ENCODE data around the gene UBA5.

Gene UBA5

GRCh38 chr3:132657869-132658747 lies 2.0 kb upstream of the UBA5 start:
- H3K4me3 ChIP-seq (ENCODE audit: control insufficient read depth in 1 of 7, extremely low read depth in 1 of 7, insufficient read depth in 4 of 7, low read depth in 2 of 7, low read length in 6 of 7) = peak overlapping the region in 2 of 7 experiments; percentile 83 to 92
- H3K4me1 ChIP-seq (ENCODE audit: control extremely low read depth in 1 of 4, control insufficient read depth in 4 of 4, insufficient read depth in 4 of 4, low read length in 3 of 4) = peaks cover 3 to 28% (median 16%) of the 10 kb centered on the region in 4 experiments
- ChIA-PET CTCF (interaction anchor here (0.6 to 2.2 kb wide), 11 partner anchors 12 to 1660 kb away, joined by 3 to 11 read pairs (median 4); no protein-coding TSS in a partner anchor), POLR2A (interaction anchor here (0.7 kb wide), 1 partner anchor 9 kb away, joined by 4 read pairs; no protein-coding TSS in a partner anchor)
- H3K36me3 ChIP-seq (ENCODE audit: control insufficient read depth in 4 of 4, insufficient read depth in 4 of 4, low read length in 3 of 4) = peaks cover 0 to 1% (median 0%) of the 10 kb centered on the region in 4 experiments
- no peaks in the 10 kb centered on the region for H3K9me3 ChIP-seq (ENCODE audit: control extremely low read depth in 1 of 5, control insufficient read depth in 4 of 5, insufficient read depth in 2 of 5, low read depth in 1 of 5, low read length in 4 of 5)
- no peak for DNase-seq
- 86% methylated on average over 2 of the region's 8 CpGs for WGBS (ENCODE audit: insufficient coverage)
- H3K27me3 ChIP-seq (replicated peaks in 2 of 5; ENCODE audit: control insufficient read depth in 4 of 5, insufficient read depth in 5 of 5, low read length in 4 of 5) = no peaks in the 10 kb centered on the region
- H3K27ac ChIP-seq (ENCODE audit: insufficient read depth in 1 of 2, low read depth in 1 of 2, low read length in 2 of 2, poor library complexity in 1 of 2, severe bottlenecking in 2 of 2) = no peak overlapping the region

DNA sequence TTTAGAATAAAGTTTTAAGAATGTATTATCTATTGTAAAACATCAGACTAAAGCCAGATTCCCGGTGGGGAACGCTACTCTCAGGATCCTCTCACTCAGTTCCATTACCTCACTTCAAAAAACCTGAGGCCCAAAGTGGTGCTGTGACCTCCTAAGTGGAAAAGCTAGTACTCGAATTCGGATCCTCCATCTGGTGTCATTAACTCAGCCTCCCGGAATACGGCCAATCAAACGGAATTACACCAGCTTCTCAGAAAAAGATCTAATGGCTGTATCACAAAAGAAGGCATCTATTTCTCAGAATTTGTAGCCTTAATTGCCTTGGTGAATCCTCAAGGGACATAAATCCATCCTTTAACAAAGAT lies 1.1 kb upstream of the UBA5 start:
- no peak for DNase-seq
- Histone ChIP-seq H3K4me3 (ENCODE audit: control insufficient read depth in 1 of 7, extremely low read depth in 1 of 7, insufficient read depth in 4 of 7, low read depth in 2 of 7, low read length in 6 of 7) (peak overlapping the region in 6 of 7 experiments; percentile 83 to 99 (median 98)), H3K36me3 (ENCODE audit: control insufficient read depth in 4 of 4, insufficient read depth in 4 of 4, low read length in 3 of 4) (peaks cover 0 to 5% (median 0%) of the 10 kb centered on the region in 4 experiments), H3K4me1 (ENCODE audit: control extremely low read depth in 1 of 4, control insufficient read depth in 4 of 4, insufficient read depth in 4 of 4, low read length in 3 of 4) (peaks cover 3 to 28% (median 16%) of the 10 kb centered on the region in 4 experiments), H3K27ac (ENCODE audit: insufficient read depth in 1 of 2, low read depth in 1 of 2, low read length in 2 of 2, poor library complexity in 1 of 2, severe bottlenecking in 2 of 2) (peak overlapping the region in 1 of 2 experiments; percentile 92), H3K9me3 (ENCODE audit: control extremely low read depth in 1 of 5, control insufficient read depth in 4 of 5, insufficient read depth in 2 of 5, low read depth in 1 of 5, low read length in 4 of 5) (no peaks in the 10 kb centered on the region), H3K27me3 (replicated peaks in 2 of 5; ENCODE audit: control insufficient read depth in 4 of 5, insufficient read depth in 5 of 5, low read length in 4 of 5) (no peaks in the 10 kb centered on the region)
- ChIA-PET CTCF (interaction anchor here (0.7 to 2.2 kb wide), 7 partner anchors 11 to 1661 kb away, joined by 3 to 11 read pairs (median 4); no protein-coding TSS in a partner anchor), POLR2A (no interaction called here)
- WGBS (ENCODE audit: insufficient coverage) = 4% methylated on average over 5 of the region's 7 CpGs

DNA sequence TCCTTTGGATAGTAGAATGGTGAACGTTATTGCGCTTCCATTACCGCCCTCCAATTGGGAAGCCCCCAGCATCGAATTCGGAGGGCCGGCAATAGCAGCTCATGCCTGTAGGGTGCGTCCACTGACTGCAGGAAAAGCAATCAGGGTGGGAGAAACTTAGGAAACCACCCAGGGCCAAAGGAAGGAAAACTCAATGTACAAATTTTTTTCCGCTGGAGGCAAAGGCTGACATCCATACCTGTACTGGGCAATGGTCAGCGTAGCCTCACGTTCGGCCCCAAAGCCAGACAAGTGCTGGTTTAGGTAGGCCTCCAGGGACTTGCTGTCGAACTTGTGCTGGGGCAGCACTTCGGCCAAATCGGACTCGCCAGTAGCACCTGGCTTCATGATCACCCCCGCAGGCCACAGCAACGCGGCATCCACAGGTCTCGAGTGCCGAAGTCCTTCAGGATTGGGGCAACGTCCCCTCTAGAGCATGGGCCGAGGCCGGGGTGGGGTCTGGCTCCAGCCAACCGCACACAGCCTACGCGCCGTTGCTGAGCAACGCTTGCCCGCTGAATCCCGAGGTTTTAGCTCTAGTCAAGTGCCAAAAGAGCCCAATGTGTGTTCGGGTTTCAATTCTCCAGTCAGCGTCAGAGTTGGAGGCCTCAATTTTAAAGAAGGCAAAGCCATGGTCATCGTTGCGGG lies 621 bp upstream of the UBA5 start, which contains the start of gene ACAD11:
ACAD11 (minus strand) TSS at position 445 of the 687 bp plus-strand sequence; CDS start at position 387, 58 bp downstream.
- H3K36me3 ChIP-seq (ENCODE audit: control insufficient read depth in 4 of 4, insufficient read depth in 4 of 4, low read length in 3 of 4) = peaks cover 0 to 5% (median 0%) of the 10 kb centered on the region in 4 experiments
- peak; percentile 72 to 81 (median 73) for DNase-seq
- peak within 1 kb of the TSS; percentile 81 to 92 for H3K27ac ChIP-seq (ENCODE audit: insufficient read depth in 1 of 2, low read depth in 1 of 2, low read length in 2 of 2, poor library complexity in 1 of 2, severe bottlenecking in 2 of 2)
- CTCF ChIA-PET = interaction anchor here (0.7 to 2.2 kb wide), 7 partner anchors 11 to 1661 kb away, joined by 3 to 11 read pairs (median 4); no protein-coding TSS in a partner anchor
- H3K4me3 ChIP-seq (ENCODE audit: control insufficient read depth in 1 of 7, extremely low read depth in 1 of 7, insufficient read depth in 4 of 7, low read depth in 2 of 7, low read length in 6 of 7) = peak within 1 kb of the TSS; percentile 78 to 99 (median 98)
- POLR2A ChIA-PET = no interaction called here
- H3K27me3 ChIP-seq (replicated peaks in 2 of 5; ENCODE audit: control insufficient read depth in 4 of 5, insufficient read depth in 5 of 5, low read length in 4 of 5) = no peaks in the 10 kb centered on the region
- H3K9me3 ChIP-seq (ENCODE audit: control extremely low read depth in 1 of 5, control insufficient read depth in 4 of 5, insufficient read depth in 2 of 5, low read depth in 1 of 5, low read length in 4 of 5) = no peaks in the 10 kb centered on the region
- H3K4me1 ChIP-seq (ENCODE audit: control extremely low read depth in 1 of 4, control insufficient read depth in 4 of 4, insufficient read depth in 4 of 4, low read length in 3 of 4) = peaks cover 3 to 28% (median 16%) of the 10 kb centered on the region in 4 experiments
- under 1% methylated on average over 32 of the region's 34 CpGs for WGBS (ENCODE audit: insufficient coverage)

- H3K4me3 ChIP-seq (ENCODE audit: control insufficient read depth in 1 of 7, extremely low read depth in 1 of 7, insufficient read depth in 4 of 7, low read depth in 2 of 7, low read length in 6 of 7) = peak overlapping the region; percentile 78 to 99 (median 98)
- peak overlapping the region; percentile 81 to 92 for H3K27ac ChIP-seq (ENCODE audit: insufficient read depth in 1 of 2, low read depth in 1 of 2, low read length in 2 of 2, poor library complexity in 1 of 2, severe bottlenecking in 2 of 2)
- no peaks in the 10 kb centered on the region for H3K9me3 ChIP-seq (ENCODE audit: control extremely low read depth in 1 of 5, control insufficient read depth in 4 of 5, insufficient read depth in 2 of 5, low read depth in 1 of 5, low read length in 4 of 5)
- POLR2A ChIA-PET = interaction anchor here (0.6 kb wide), 1 partner anchor 10 kb away, joined by 3 read pairs; no protein-coding TSS in a partner anchor
- peaks cover 0 to 10% (median 3%) of the 10 kb centered on the region in 4 experiments for H3K36me3 ChIP-seq (ENCODE audit: control insufficient read depth in 4 of 4, insufficient read depth in 4 of 4, low read length in 3 of 4)
- CTCF ChIA-PET = interaction anchor here (0.7 to 1.4 kb wide), 3 partner anchors 10 to 25 kb away, joined by 3 to 5 read pairs (median 3); no protein-coding TSS in a partner anchor
- H3K4me1 ChIP-seq (ENCODE audit: control extremely low read depth in 1 of 4, control insufficient read depth in 4 of 4, insufficient read depth in 4 of 4, low read length in 3 of 4) = peaks cover 3 to 28% (median 16%) of the 10 kb centered on the region in 4 experiments
- H3K27me3 ChIP-seq (replicated peaks in 2 of 5; ENCODE audit: control insufficient read depth in 4 of 5, insufficient read depth in 5 of 5, low read length in 4 of 5) = no peaks in the 10 kb centered on the region
- peak; percentile 11 to 56 (median 41) for DNase-seq
- WGBS (ENCODE audit: insufficient coverage) = 0% methylated on average over 5 of the region's 5 CpGs
Measured at GRCh38 chr3:132660811-132661070, 612 bp downstream of the UBA5 start.

DNA sequence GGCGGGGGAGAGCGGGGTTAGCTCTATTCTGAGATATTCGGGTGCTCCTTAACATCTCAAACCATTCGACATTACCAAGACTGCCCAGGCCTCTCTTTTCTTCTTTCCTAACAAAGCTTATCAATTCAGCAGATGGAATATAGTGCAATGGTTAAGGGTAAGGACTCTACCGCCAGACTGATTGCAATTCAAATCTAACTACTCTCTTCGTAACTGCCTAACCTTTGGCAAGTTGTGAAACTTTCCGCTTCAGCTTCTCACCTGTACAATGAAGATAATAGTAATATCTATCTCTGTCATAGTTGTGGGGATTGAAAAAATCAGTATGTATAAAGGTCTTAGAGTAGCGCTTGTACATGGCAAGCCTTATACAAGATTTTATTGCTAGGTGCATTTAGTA lies 972 bp downstream of the UBA5 start:
- Histone ChIP-seq H3K27ac (ENCODE audit: insufficient read depth in 1 of 2, low read depth in 1 of 2, low read length in 2 of 2, poor library complexity in 1 of 2, severe bottlenecking in 2 of 2) (peak overlapping the region; percentile 41 to 92), H3K9me3 (ENCODE audit: control extremely low read depth in 1 of 5, control insufficient read depth in 4 of 5, insufficient read depth in 2 of 5, low read depth in 1 of 5, low read length in 4 of 5) (no peaks in the 10 kb centered on the region), H3K27me3 (replicated peaks in 2 of 5; ENCODE audit: control insufficient read depth in 4 of 5, insufficient read depth in 5 of 5, low read length in 4 of 5) (no peaks in the 10 kb centered on the region), H3K4me1 (ENCODE audit: control extremely low read depth in 1 of 4, control insufficient read depth in 4 of 4, insufficient read depth in 4 of 4, low read length in 3 of 4) (peaks cover 3 to 28% (median 16%) of the 10 kb centered on the region in 4 experiments), H3K4me3 (ENCODE audit: control insufficient read depth in 1 of 7, extremely low read depth in 1 of 7, insufficient read depth in 4 of 7, low read depth in 2 of 7, low read length in 6 of 7) (peak overlapping the region in 6 of 7 experiments; percentile 83 to 99 (median 98)), H3K36me3 (ENCODE audit: control insufficient read depth in 4 of 4, insufficient read depth in 4 of 4, low read length in 3 of 4) (peaks cover 0 to 13% (median 5%) of the 10 kb centered on the region in 4 experiments)
- WGBS (ENCODE audit: insufficient coverage) = 10% methylated on average over 2 of the region's 8 CpGs
- CTCF ChIA-PET = interaction anchor here (0.7 to 1.4 kb wide), 3 partner anchors 10 to 24 kb away, joined by 3 to 5 read pairs (median 3); no protein-coding TSS in a partner anchor
- POLR2A ChIA-PET = interaction anchor here (0.6 kb wide), 1 partner anchor 10 kb away, joined by 3 read pairs; no protein-coding TSS in a partner anchor
- DNase-seq = no peak

DNA sequence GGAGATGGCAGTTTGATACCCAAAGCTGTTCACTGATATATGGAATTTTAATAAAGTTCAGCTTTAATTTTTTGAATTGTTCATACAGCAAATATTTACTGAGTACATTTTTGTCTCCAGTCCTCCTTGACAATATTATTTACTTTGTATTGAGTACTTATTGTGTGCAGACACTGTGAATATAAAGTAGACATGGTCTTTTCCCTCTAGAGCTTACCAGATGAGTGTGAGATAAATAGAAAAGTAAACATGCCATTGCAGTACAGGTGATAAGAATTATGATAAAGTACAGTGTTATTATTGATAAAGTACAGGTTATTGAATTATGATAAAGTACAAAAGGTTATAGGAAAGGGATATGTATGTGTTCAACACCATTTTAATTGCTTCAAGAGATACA lies 2.1 kb downstream of the UBA5 start:
- no peaks in the 10 kb centered on the region for H3K9me3 ChIP-seq (ENCODE audit: control extremely low read depth in 1 of 5, control insufficient read depth in 4 of 5, insufficient read depth in 2 of 5, low read depth in 1 of 5, low read length in 4 of 5)
- H3K4me3 ChIP-seq (ENCODE audit: control insufficient read depth in 1 of 7, extremely low read depth in 1 of 7, insufficient read depth in 4 of 7, low read depth in 2 of 7, low read length in 6 of 7) = peak overlapping the region in 1 of 7 experiments; percentile 83
- H3K27ac ChIP-seq (ENCODE audit: insufficient read depth in 1 of 2, low read depth in 1 of 2, low read length in 2 of 2, poor library complexity in 1 of 2, severe bottlenecking in 2 of 2) = no peak overlapping the region
- peaks cover 0 to 21% (median 9%) of the 10 kb centered on the region in 4 experiments for H3K36me3 ChIP-seq (ENCODE audit: control insufficient read depth in 4 of 4, insufficient read depth in 4 of 4, low read length in 3 of 4)
- H3K4me1 ChIP-seq (ENCODE audit: control extremely low read depth in 1 of 4, control insufficient read depth in 4 of 4, insufficient read depth in 4 of 4, low read length in 3 of 4) = peaks cover 3 to 28% (median 15%) of the 10 kb centered on the region in 4 experiments
- no peaks in the 10 kb centered on the region for H3K27me3 ChIP-seq (replicated peaks in 2 of 5; ENCODE audit: control insufficient read depth in 4 of 5, insufficient read depth in 5 of 5, low read length in 4 of 5)
- POLR2A ChIA-PET = no interaction called here
- no peak for DNase-seq
- CTCF ChIA-PET = no interaction called here
